Heart right ventricle (tissue), 16 donors: ENCODE data around the gene JAKMIP1. TPM values are rescaled to one million over a fixed set of nuclear protein-coding genes. Genes with fewer than 3 reads are reported as not detected.

Experiments used
- ATAC-seq, 8 donors: fragments of 200-7000 bp; cut with Tn5 transposase; one replicate each; pipeline ENCODE4 v1.9.1; 2020; ENCODE audit warnings: mild to moderate bottlenecking in 8 of 8, moderate library complexity in 8 of 8, moderate number of reproducible peaks in 1 of 8
- DNase-seq, 2 donors: peaks; one replicate each; pipeline ENCODE4 v3.0.0-alpha.2; 2020
- H3K27ac ChIP-seq, 10 donors: fragments of 200-600 bp; sonication (generic) in 2 of 10; one replicate each; pipeline versions ENCODE4 v1.5.0 to v1.8.0; 2020 to 2022; ENCODE audit warnings: mild to moderate bottlenecking in 3 of 10
- H3K27me3 ChIP-seq, 7 donors: fragments of 200-600 bp; one replicate each; pipeline ENCODE4 v1.8.0; 2021 to 2022; ENCODE audit warnings: mild to moderate bottlenecking in 2 of 7
- H3K36me3 ChIP-seq, 9 donors: fragments of 200-600 bp; sonication (generic) in 1 of 9; one replicate each; pipeline versions ENCODE4 v1.5.0 to v1.8.0; 2020 to 2022; ENCODE audit warnings: mild to moderate bottlenecking in 2 of 9
- H3K4me1 ChIP-seq, 9 donors: fragments of 200-600 bp; sonication (generic) in 1 of 9; one replicate each; pipeline versions ENCODE4 v1.5.0 to v1.8.0; 2020 to 2022; ENCODE audit warnings: mild to moderate bottlenecking in 4 of 9
- H3K4me3 ChIP-seq, 10 donors: fragments of 200-600 bp; sonication (generic) in 2 of 10; one replicate each; pipeline versions ENCODE4 v1.5.0 to v1.8.0; 2020 to 2022; ENCODE audit warnings: mild to moderate bottlenecking in 7 of 10, moderate library complexity in 2 of 10
- H3K9me3 ChIP-seq, 11 donors: fragments of 200-600 bp in 10 of 11; sonication (generic) in 2 of 11; one replicate each; pipeline versions ENCODE4 v1.5.0 to v1.8.0; 2013 to 2022; ENCODE audit warnings: mild to moderate bottlenecking in 2 of 11, control low read depth in 1 of 11, moderate library complexity in 1 of 11
- CTCF ChIP-seq, 9 donors: fragments of 200-600 bp; sonication (generic) in 2 of 9; IDR thresholded peaks; one replicate each; pipeline versions ENCODE4 v1.5.0 to v1.8.0; 2021 to 2022; ENCODE audit warnings: antibody characterized with exemption in 9 of 9, mild to moderate bottlenecking in 5 of 9, moderate library complexity in 1 of 9
- WGBS, 2 donors: extraction: QIAGEN DNeasy Blood & Tissue Kit; methylation state at CpG; one replicate each; pipeline ENCODE4 v1.1.7; 2013; ENCODE audit warnings: inconsistent platforms in 1 of 2; 5-methylcytosine and 5-hydroxymethylcytosine counted together
- intact Hi-C, 10 donors: fragments of 100-400 bp; cut with DNase I; formaldehyde crosslinking; loops; one replicate each; pipeline versions ENCODE4 v1.11.1 to v1.14.2; 2022
- polyA plus RNA-seq, 2 donors: library from polyadenylated mRNA; stranded (reverse); fragments of 200-250 nt; gene quantifications; one replicate each; pipeline ENCODE4 v1.2.3, GENCODE V29; 2013
- total RNA-seq, 10 donors: library from RNA; stranded (reverse); fragmentation: NEBNext Ultra II Directional in 3 of 10; extraction: Animal tissue kit (Norgen Biotek cat#: 25700) in 3 of 10; gene quantifications; one replicate each; pipeline versions ENCODE4 v1.2.1 to v1.2.4, GENCODE V29; 2021 to 2023
- donor health status: Arrhythmogenic right ventricular cardiomyopathy.
- donor health status: ischemic (EF 13 %, LVEDD 7.1; RV severe dilation, severe dysfunction).
- donor health status: healthy with polysubstance abuse.
- donor health status: DM: no; HTN: yes; CAD: no.
- donor health status: DM: no; HTN: no; CAD: no.
- donor health status: ischemic (EF 25% LVEDD 6.9; RV normal size, moderate dysfunction).
- donor health status: ischemic (EF 25% LVEDD 5.7; RV mildly dilated, moderate dysfunction).
- donor health status: healthy.
- donor health status: DM: yes; HTN: yes; CAD: no.
- donor health status: Ischemic cardiomyopathy.
- donor health status: ischemic (EF 35%, LVEDD 5.7; RV mildly dilated, moderate dysfunction).
- donor health status: nonischemic (EF 11% LVEDD 7.7; RV severe dilation, severe dysfunction).
- donor health status: DM: yes; HTN: yes; CAD: no.
- donor health status: PGD.
- donor health status: ischemic (EF 29% LVEDD 5.4; RV normal size, mild dysfunction).
- donor health status: nonischemic (EF 23%, LVEDD 6.1; RV moderate dilation, normal function).

Gene JAKMIP1
- total and polyA plus RNA-seq, 12 donors: 0.04 to 0.76 (median 0.14) TPM; not detected in 8

DNA sequence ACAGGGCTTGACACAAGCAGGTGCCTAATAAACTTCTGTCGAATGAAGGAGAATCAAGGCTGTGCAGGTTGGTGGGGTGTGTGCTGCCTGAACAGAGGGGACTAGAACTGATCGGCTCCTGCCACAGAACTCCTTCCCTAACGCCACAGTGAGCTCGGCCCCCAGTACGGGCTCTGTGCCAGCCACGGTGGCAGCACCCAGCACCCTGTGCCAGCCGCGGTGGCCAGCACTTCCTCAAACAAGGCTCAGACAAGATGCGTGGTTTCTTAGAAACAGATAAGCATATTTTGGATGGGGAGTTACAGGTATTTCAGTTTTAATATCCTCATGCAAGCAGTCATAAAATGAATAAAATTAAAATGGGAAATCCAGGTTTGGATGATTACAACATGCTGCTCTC, 156.1 kb downstream of the JAKMIP1 start:
- no peak for TF ChIP-seq CTCF (IDR thresholded peaks at IDR 0.05)
- 75 to 85% methylated on average over 9 of the region's 9 CpGs for WGBS, 2 donors
- H3K36me3 ChIP-seq: no peaks in the 10 kb centered on the region
- DNase-seq (no peak), ATAC-seq (no peak)
- H3K27ac ChIP-seq: no peak overlapping the region
- peaks cover 0 to 62% (median 36%) of the 10 kb centered on the region in 7 donors for H3K27me3 ChIP-seq
- intact Hi-C loops: no loop called here
- H3K4me1 ChIP-seq: no peaks in the 10 kb centered on the region
- H3K9me3 ChIP-seq: no peaks in the 10 kb centered on the region
- H3K4me3 ChIP-seq: no peak overlapping the region

DNA sequence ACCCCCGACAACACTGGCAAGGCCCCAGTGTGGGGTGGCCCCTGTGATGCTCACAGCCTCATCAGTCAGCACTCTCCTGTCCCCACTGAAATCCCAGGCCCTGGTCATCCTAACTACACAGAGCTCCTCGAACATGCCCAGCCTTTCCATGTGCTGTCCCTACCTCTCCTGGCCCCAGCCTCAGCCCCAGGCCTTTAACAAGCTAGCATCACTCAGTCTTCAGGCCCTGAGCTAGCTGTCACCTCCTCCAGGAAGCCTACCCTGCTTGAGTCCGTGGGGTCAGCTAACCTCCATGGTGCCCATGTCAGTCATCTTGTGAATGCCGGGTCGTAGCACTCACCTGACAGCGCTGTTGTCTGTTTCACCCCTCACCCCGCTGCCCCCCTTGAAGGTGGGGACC, 156.5 kb downstream of the JAKMIP1 start:
- intact Hi-C loops: no loop called here
- peak in 1 of 8 donors; percentile 18 for ATAC-seq
- Histone ChIP-seq H3K9me3 (no peaks in the 10 kb centered on the region), H3K27me3 (peaks cover 0 to 66% (median 36%) of the 10 kb centered on the region in 7 donors), H3K36me3 (no peaks in the 10 kb centered on the region), H3K4me1 (no peaks in the 10 kb centered on the region), H3K4me3 (no peak overlapping the region), H3K27ac (no peak overlapping the region)
- TF ChIP-seq CTCF (IDR thresholded peaks at IDR 0.05): no peak
- DNase-seq: no peak
- WGBS, 2 donors: 75 to 77% methylated on average over 7 of the region's 7 CpGs

GRCh38 chr4:6043188-6043587, 157.2 kb downstream of the JAKMIP1 start:
- H3K4me3 ChIP-seq: no peak overlapping the region
- DNase-seq (no peak), ATAC-seq (no peak)
- no peaks in the 10 kb centered on the region for H3K36me3 ChIP-seq
- TF ChIP-seq CTCF (IDR thresholded peaks at IDR 0.05): no peak
- intact Hi-C loops: no loop called here
- H3K4me1 ChIP-seq: no peaks in the 10 kb centered on the region
- H3K27ac ChIP-seq: no peak overlapping the region
- no peaks in the 10 kb centered on the region for H3K9me3 ChIP-seq
- WGBS, 2 donors: 72 to 81% methylated on average over 13 of the region's 13 CpGs
- peaks cover 0 to 72% (median 36%) of the 10 kb centered on the region in 7 donors for H3K27me3 ChIP-seq

GRCh38 chr4:6042293-6043063, 157.9 kb downstream of the JAKMIP1 start:
- ATAC-seq: no peak
- WGBS, 2 donors: 80 to 81% methylated on average over 21 of the region's 21 CpGs

More at GRCh38 chr4:6042293-6043063, 157.9 kb downstream of the JAKMIP1 start:
- no peaks in the 10 kb centered on the region for H3K4me1 ChIP-seq
- no peak overlapping the region for H3K4me3 ChIP-seq
- no peak for TF ChIP-seq CTCF (IDR thresholded peaks at IDR 0.05)
- intact Hi-C loops: no loop called here
- peaks cover 0 to 72% (median 36%) of the 10 kb centered on the region in 7 donors for H3K27me3 ChIP-seq
- no peak for DNase-seq
- no peaks in the 10 kb centered on the region for H3K36me3 ChIP-seq
- H3K9me3 ChIP-seq: no peaks in the 10 kb centered on the region
- no peak overlapping the region for H3K27ac ChIP-seq
